ENCODE data around the gene SNRNP200.
A peak's percentile ranks its signal among the peaks of the same experiment; 100 is the strongest.
"Not testable (repeated sequence)": the region's sequence is repeated elsewhere in the genome, so short reads cannot be mapped to it uniquely, and the experiment has no call there.

SNRNP200 gene

GRCh38 chr2:96325041-96325883 lies 19.9 kb upstream of the SNRNP200 start, which contains the start of gene ITPRIPL1:
Gene ITPRIPL1, plus strand, starts transcription at chr2:96325317. Its CDS starts 523 bp downstream, at chr2:96325840.
- DNase-seq (ENCODE audit: low spot score): peak; percentile 74

GRCh38 chr2:96324721-96325040 lies 19.3 kb upstream of the SNRNP200 start:
- no peak for DNase-seq (ENCODE audit: low spot score)

- no peak for DNase-seq (ENCODE audit: low spot score)
Measured at GRCh38 chr2:96323849-96324248, 18.5 kb upstream of the SNRNP200 start.

GRCh38 chr2:96320728-96321622 lies 15.6 kb upstream of the SNRNP200 start:
- peak; percentile 38 for DNase-seq (ENCODE audit: low spot score)

- DNase-seq (ENCODE audit: low spot score): no peak
Measured at GRCh38 chr2:96320326-96320725, 15.0 kb upstream of the SNRNP200 start.

GRCh38 chr2:96319396-96319795 lies 14.1 kb upstream of the SNRNP200 start:
- DNase-seq (ENCODE audit: low spot score): no peak

- DNase-seq (ENCODE audit: low spot score): no peak
Measured at GRCh38 chr2:96318723-96319122, 13.4 kb upstream of the SNRNP200 start.

GRCh38 chr2:96317584-96317997 lies 12.2 kb upstream of the SNRNP200 start:
- DNase-seq (ENCODE audit: low spot score): no peak

- DNase-seq (ENCODE audit: low spot score): no peak
Measured at GRCh38 chr2:96316999-96317398, 11.7 kb upstream of the SNRNP200 start.

- no peak for DNase-seq (ENCODE audit: low spot score)
Measured at GRCh38 chr2:96315400-96316071, 10.2 kb upstream of the SNRNP200 start.

- no peak for DNase-seq (ENCODE audit: low spot score)
Measured at GRCh38 chr2:96315005-96315399, 9.7 kb upstream of the SNRNP200 start.

- DNase-seq (ENCODE audit: low spot score): no peak
Measured at GRCh38 chr2:96308248-96308647, 2.9 kb upstream of the SNRNP200 start.

- DNase-seq (ENCODE audit: low spot score): no peak
Measured at GRCh38 chr2:96306370-96306769, 1.0 kb upstream of the SNRNP200 start.

GRCh38 chr2:96305979-96306308 lies 598 bp upstream of the SNRNP200 start:
- DNase-seq (ENCODE audit: low spot score): no peak

- DNase-seq (ENCODE audit: low spot score): no peak
Measured at GRCh38 chr2:96304606-96305005, 740 bp downstream of the SNRNP200 start.

GRCh38 chr2:96301865-96302264 lies 3.5 kb downstream of the SNRNP200 start:
- DNase-seq (ENCODE audit: low spot score): no peak

- DNase-seq (ENCODE audit: low spot score): no peak
Measured at GRCh38 chr2:96296925-96297324, 8.4 kb downstream of the SNRNP200 start.

- DNase-seq (ENCODE audit: low spot score): not testable (repeated sequence)
Measured at GRCh38 chr2:96294271-96294670, 11.1 kb downstream of the SNRNP200 start.

- DNase-seq (ENCODE audit: low spot score): no peak
Measured at GRCh38 chr2:96291751-96292150, 13.6 kb downstream of the SNRNP200 start.

GRCh38 chr2:96287273-96287856 lies 18.0 kb downstream of the SNRNP200 start:
- no peak for DNase-seq (ENCODE audit: low spot score)

- no peak for DNase-seq (ENCODE audit: low spot score)
Measured at GRCh38 chr2:96276787-96277499, 28.4 kb downstream of the SNRNP200 start.

Data from HuH-7 (cell line).